Ascending aorta (tissue), 2 donors: ENCODE measurements around the gene BAD. TPM values are rescaled to one million over a fixed set of nuclear protein-coding genes. Genes with fewer than 3 reads are reported as not detected.

Experiments
- DNase-seq, 2 donors: peaks; one replicate each; pipeline ENCODE4 v3.0.0-alpha.2; 2019; ENCODE audit warnings: low spot score in 2 of 2
- H3K27ac ChIP-seq, 2 donors: fragments of 200-600 bp; sonication (generic); one replicate each; pipeline ENCODE4 v1.5.1; 2016 to 2017; ENCODE audit warnings: mild to moderate bottlenecking in 1 of 2
- H3K27me3 ChIP-seq: fragments of 200-600 bp; sonication (generic); one replicate; pipeline ENCODE4 v1.5.1; 2017
- H3K36me3 ChIP-seq, 2 donors: fragments of 200-600 bp; sonication (generic); one replicate each; pipeline ENCODE4 v1.5.1; 2016
- H3K4me1 ChIP-seq, 2 donors: fragments of 200-600 bp; sonication (generic); one replicate each; pipeline ENCODE4 v1.5.1; 2016 to 2017; ENCODE audit warnings: mild to moderate bottlenecking in 1 of 2
- H3K4me3 ChIP-seq, 2 donors: fragments of 200-600 bp; sonication (generic); one replicate each; pipeline ENCODE4 v1.5.1; 2016 to 2017; ENCODE audit warnings: mild to moderate bottlenecking in 1 of 2
- H3K9me3 ChIP-seq, 2 donors: fragments of 200-600 bp; sonication (generic); one replicate each; pipeline ENCODE4 v1.5.1; 2016
- intact Hi-C: fragments of 100-400 bp; cut with DNase I; formaldehyde crosslinking; loops from one replicate; pipeline ENCODE4 v1.15.1; 2023
- total RNA-seq: library from RNA; depleted of rRNA; stranded (reverse); fragments of >200 nt; gene quantifications from one replicate; pipeline ENCODE4 v1.1.0, GENCODE V29; 2016
- TF ChIP-seq, protein P1 (sequence below), 3 experiments: fragments of 200-600 bp in 2 of 3; fragments of 450-650 bp in 1 of 3; sonication (generic) in 2 of 3; IDR thresholded peaks; one replicate each; pipeline ENCODE4 v1.5.1; 2016 to 2019; ENCODE audit warnings: antibody characterized with exemption in 3 of 3, mild to moderate bottlenecking in 1 of 3, moderate library complexity in 1 of 3

BAD gene
- total RNA-seq, 1 donor from 2014 or later: 175 TPM

DNA sequence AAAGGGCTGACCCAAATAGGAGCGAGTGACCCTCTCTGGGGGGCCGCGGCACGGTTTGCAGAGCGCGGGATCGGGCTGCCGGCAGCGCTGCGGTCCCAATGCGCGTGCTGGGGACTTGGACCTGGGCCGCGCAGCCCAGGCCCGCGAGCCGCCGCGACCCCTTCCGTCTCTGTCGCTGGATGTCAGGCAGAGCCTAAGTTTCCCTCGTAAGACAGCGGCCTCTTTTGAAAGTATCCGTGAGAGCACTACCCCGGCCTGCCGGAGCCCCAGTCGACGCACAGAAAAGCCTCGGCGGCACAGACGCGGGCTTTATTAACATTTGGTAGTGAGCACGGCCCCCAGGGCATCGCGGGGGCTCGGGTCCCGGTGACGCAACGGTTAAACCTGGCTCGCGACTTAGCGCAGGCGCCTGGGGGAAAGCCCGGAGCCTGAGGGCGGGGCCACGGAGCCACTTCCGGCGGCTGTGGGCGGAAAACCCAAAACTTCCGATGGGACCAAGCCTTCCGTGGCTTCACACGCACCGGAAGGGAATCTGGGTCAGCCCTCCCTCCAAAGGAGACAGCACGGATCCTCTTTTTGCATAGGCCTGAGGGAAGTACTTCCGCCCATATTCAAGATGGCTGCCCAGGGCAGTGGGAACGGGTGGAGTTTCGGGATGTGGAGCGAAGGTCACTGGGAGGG, 14.8 kb downstream of the BAD start:
- DNase-seq: peak; percentile 96 to 99
- intact Hi-C loops: loop anchor here (1.0 kb wide), 5 partner anchors 15 to 48 kb away; partner anchors contain the start of genes BAD, ESRRA, FKBP2 and PLCB3
- Histone ChIP-seq H3K27me3 (no peaks in the 10 kb centered on the region), H3K4me3 (peak overlapping the region; percentile 71 to 99), H3K36me3 (peaks cover 16 to 26% of the 10 kb centered on the region in 2 donors), H3K4me1 (peaks cover 17 to 32% of the 10 kb centered on the region in 2 donors), H3K9me3 (no peaks in the 10 kb centered on the region), H3K27ac (peak overlapping the region; percentile 90 to 98)
- TF ChIP-seq, protein P1, sequence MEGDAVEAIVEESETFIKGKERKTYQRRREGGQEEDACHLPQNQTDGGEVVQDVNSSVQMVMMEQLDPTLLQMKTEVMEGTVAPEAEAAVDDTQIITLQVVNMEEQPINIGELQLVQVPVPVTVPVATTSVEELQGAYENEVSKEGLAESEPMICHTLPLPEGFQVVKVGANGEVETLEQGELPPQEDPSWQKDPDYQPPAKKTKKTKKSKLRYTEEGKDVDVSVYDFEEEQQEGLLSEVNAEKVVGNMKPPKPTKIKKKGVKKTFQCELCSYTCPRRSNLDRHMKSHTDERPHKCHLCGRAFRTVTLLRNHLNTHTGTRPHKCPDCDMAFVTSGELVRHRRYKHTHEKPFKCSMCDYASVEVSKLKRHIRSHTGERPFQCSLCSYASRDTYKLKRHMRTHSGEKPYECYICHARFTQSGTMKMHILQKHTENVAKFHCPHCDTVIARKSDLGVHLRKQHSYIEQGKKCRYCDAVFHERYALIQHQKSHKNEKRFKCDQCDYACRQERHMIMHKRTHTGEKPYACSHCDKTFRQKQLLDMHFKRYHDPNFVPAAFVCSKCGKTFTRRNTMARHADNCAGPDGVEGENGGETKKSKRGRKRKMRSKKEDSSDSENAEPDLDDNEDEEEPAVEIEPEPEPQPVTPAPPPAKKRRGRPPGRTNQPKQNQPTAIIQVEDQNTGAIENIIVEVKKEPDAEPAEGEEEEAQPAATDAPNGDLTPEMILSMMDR (IDR thresholded peaks at IDR 0.05): peak in 2 of 3 experiments; percentile 15 to 35

DNA sequence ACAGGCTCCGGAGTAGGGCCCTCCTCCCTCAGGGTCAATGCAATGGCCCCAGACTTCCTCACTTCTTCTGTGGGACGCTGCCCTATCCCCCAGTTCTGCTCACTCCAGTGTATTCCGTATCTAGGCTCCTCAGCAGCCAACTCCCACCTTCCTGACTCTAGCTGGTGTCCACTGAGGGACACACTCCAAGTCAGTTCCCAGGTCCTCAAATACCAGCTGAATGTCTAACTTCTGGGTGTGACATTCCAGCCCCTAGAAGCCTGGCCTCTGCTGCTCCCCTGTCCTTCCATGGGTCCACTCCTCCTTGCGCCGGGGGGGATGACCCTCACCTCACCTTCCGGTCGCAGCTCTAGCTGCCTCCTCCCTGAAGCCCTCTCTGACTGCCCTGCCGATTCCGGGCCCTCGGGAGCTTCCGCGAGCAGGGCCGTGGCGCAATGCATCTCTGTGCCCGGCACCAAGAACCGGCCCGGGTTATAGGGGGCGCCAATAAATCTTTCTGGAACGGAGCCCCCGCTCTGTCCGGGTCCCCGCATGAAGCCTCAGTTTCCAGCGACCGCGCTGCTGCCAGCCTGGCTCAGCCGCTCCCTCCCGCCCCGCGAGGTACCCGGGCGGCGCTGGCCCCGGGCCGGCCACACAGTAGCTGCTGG, 15.4 kb downstream of the BAD start:
- Histone ChIP-seq H3K4me3 (peak overlapping the region; percentile 71 to 99), H3K36me3 (peaks cover 20 to 32% of the 10 kb centered on the region in 2 donors), H3K27me3 (no peaks in the 10 kb centered on the region), H3K4me1 (peaks cover 17 to 32% of the 10 kb centered on the region in 2 donors), H3K9me3 (no peaks in the 10 kb centered on the region), H3K27ac (peak overlapping the region; percentile 90 to 98)
- intact Hi-C loops: loop anchor here (1.0 kb wide), 2 partner anchors 18 to 36 kb away; partner anchors contain the start of genes ESRRA and PLCB3
- TF ChIP-seq, protein P1 (IDR thresholded peaks at IDR 0.05): no peak
- peak in 1 of 2 donors; percentile 87 for DNase-seq

DNA sequence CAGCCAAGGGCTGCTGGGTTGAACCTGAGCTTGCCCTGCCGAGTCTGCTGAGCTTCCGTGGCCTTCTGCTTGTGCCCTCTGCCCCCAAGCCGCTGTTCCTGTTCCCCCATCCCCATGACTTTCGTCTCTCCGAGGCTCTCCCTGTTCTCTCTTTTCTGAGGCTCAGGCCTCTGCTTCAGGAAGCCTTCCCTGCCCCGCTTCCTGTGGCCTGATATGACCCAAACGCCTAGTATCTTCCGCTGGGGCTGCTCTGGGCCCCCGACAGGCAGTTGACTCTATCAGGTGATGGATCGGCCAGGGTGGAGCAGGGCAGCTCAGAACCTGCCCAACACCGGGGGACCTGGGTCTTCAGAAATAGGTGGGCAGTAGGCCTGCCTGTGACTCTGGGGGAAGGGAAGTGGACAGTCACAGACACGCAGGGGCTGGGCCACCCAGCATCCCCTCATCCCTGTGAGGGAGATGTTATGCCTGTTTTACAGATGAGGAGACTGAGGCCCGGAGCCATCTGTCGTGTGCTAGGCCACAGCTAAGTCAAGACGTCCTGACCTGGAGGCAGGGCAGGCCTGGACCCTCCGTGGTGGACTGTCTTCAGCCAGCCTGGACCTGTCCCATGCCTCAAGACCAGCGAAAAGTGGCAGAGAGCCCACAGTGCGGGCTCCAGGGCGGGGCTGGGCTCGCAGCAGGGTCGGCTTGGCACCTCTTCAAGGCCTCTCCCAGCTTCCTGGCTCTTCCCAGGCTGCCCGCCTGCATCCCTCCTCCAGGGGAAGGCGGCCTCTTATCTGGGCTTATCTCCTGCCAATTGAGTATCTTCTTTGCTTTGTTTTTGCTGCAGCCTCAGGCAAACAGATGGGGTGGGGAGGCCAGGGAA, 16.2 kb downstream of the BAD start:
- Histone ChIP-seq H3K9me3 (no peaks in the 10 kb centered on the region), H3K4me3 (peak overlapping the region; percentile 71 to 99), H3K27ac (peak overlapping the region; percentile 90 to 98), H3K36me3 (peaks cover 28 to 40% of the 10 kb centered on the region in 2 donors), H3K4me1 (peaks cover 17 to 32% of the 10 kb centered on the region in 2 donors), H3K27me3 (no peaks in the 10 kb centered on the region)
- intact Hi-C loops: no loop called here
- TF ChIP-seq, protein P1 (IDR thresholded peaks at IDR 0.05): no peak
- DNase-seq: no peak

DNA sequence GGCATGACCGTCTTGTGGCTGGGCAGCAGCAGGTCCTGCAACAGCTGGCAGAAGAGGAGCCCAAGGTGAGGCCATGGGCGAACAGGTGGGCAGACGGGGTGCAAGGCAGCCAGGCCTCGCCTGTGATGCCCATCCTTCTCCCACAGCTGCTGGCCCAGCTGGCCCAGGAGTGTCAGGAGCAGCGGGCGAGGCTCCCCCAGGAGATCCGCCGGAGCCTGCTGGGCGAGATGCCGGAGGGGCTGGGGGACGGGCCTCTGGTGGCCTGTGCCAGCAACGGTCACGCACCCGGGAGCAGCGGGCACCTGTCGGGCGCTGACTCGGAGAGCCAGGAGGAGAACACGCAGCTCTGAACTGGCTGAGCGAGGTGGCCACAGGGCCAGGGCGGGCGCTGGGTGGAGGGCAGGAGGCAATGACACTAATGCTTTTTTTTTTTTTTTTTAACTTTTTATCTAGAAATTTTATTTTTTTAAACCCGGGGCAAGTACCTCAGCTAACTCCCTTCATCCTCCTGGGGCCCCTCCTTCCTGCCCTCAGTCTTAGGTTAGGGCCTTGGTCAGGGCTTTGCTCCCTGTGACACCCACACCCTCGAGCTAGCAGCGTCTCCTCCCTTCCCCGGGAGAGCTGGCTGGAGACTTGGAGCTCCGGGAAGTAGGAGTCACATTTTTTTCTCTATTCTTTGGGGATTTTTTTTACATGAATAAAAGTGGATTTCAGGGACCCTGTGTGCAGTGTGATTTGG, 17.1 kb downstream of the BAD start:
- H3K4me1 ChIP-seq: peaks cover 17 to 32% of the 10 kb centered on the region in 2 donors
- no peak for DNase-seq
- no peak overlapping the region for H3K4me3 ChIP-seq
- H3K9me3 ChIP-seq: no peaks in the 10 kb centered on the region
- TF ChIP-seq, protein P1 (IDR thresholded peaks at IDR 0.05): no peak
- H3K27me3 ChIP-seq: no peaks in the 10 kb centered on the region
- intact Hi-C loops: no loop called here
- H3K27ac ChIP-seq: peak overlapping the region; percentile 90 to 98
- peaks cover 37 to 49% of the 10 kb centered on the region in 2 donors for H3K36me3 ChIP-seq

DNA sequence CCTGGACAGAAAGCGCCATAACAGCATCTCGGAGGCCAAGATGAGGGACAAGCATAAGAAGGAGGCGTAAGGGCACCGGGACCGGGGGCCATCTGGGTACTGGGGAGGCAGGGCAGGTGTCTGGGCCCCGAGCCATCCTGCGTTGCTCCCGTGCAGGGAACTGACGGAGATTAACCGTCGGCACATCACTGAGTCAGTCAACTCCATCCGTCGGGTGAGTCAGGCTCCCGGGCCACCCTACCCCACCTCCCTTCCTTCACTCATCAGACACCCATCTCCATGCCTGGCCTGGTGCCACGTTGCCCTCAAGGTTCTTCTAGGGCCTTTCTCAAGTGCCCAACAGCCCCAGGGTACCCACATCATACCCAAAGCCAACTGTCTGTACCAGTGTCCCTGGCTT, 18.1 kb downstream of the BAD start:
- Histone ChIP-seq H3K4me3 (no peak overlapping the region), H3K27ac (no peak overlapping the region), H3K36me3 (peaks cover 47 to 59% of the 10 kb centered on the region in 2 donors), H3K27me3 (no peaks in the 10 kb centered on the region), H3K4me1 (peaks cover 11 to 23% of the 10 kb centered on the region in 2 donors), H3K9me3 (no peaks in the 10 kb centered on the region)
- no peak for DNase-seq
- TF ChIP-seq, protein P1 (IDR thresholded peaks at IDR 0.05): no peak
- intact Hi-C loops: no loop called here
